Measurements from ENCODE around the gene CACNB1.

CACNB1 gene

GRCh38 chr17:39200070-39200879 is 2.8 kb upstream of the CACNB1 start, which contains the start of gene RPL19:
RPL19 (plus strand) TSS chr17:39200283; CDS start chr17:39200345, 62 bp downstream.
- DNase-seq = peak; percentile 84

DNA sequence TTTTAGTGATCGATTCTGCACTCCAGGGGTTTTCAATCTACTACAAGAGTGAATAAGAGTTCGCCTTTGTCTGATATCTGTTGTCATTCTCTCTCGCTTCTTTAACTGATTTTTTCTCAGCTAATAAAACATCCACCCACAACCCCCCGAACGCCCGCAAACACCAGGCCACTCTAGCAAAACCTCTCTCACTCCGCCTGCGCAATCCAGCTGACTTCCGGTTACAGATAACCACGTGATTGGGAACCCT is 2.3 kb upstream of the CACNB1 start:
- peak; percentile 90 for DNase-seq

- no peak for DNase-seq
Observed at GRCh38 chr17:39198186-39198566, 707 bp upstream of the CACNB1 start.

- peak; percentile 21 for DNase-seq
Observed at GRCh38 chr17:39196808-39197291, 619 bp downstream of the CACNB1 start.

DNA sequence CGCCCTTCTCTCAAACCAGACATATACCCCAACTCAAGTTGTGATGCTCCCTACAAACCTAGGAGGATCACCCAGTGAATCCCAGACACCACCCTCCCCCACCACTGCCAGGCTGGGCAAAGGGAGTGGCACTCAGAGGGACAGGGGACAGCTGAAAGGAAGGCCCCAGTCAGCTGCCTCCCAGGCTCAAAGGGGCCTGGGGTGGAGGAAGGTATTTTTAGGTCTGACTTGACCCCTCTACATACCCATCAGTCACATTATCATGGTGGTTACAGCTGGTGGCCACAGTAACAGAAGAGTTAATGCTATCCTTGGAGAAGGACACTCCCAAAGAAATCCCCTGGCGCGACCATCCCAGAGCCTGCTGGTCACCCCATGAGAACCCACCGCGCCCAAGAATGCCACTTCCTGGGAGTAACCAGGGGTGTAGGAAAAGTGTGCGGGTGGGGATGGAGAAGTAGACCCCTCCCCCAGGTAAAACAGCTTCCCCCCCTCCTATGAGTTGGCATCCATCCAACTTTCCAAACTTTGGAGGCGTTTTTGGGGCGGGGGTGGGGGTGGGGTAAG is 1.1 kb downstream of the CACNB1 start:
- DNase-seq = no peak

GRCh38 chr17:39195568-39196160 is 1.8 kb downstream of the CACNB1 start:
- DNase-seq = peak; percentile 13

DNA sequence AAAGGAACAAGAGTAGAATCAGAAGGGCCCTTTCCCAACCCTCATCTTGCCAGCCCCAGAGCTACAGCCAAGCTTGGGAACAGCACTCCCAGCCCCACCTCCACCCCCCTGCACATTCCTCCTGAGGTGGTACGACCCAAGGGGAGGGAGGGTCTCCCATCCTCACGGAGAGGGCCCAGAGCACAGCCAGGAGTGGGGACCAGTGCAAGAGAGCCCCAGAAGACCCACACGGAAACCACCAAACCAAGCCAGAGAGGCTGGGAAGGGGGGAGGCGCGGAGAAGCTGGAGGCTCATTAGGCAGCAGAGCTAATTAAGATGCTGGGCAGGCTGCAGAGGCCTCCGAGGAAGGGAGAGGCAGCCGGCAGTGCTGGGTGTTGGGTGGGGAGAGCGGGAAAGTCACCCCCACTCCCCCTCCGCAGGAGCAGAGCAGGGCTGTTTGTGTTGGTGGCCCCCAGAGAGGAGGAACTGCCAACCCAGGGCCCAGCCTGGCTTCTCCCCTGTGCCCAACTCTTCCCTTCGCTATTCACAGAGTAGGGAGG is 2.4 kb downstream of the CACNB1 start:
- no peak for DNase-seq

GRCh38 chr17:39194089-39194984 is 3.1 kb downstream of the CACNB1 start:
- DNase-seq = no peak

- no peak for DNase-seq
Observed at GRCh38 chr17:39193346-39193745, 4.1 kb downstream of the CACNB1 start.

DNA sequence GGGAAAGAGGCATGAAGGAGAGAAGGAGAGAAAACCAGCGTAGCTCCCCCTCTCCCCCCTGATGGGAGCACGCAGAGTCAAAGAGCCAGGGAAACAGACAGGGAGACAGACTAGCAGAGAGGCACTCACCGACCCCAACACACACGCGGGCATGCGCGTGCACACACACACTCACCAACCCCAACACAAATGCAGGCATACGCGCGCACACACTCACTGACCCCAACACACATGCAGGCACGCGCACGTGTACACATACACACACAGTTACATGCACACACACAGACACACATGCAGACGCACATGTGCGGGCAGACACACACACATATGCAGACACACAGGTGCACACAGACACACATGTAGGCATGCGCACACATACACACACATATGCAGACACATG is 4.6 kb downstream of the CACNB1 start:
- no peak for DNase-seq

DNA sequence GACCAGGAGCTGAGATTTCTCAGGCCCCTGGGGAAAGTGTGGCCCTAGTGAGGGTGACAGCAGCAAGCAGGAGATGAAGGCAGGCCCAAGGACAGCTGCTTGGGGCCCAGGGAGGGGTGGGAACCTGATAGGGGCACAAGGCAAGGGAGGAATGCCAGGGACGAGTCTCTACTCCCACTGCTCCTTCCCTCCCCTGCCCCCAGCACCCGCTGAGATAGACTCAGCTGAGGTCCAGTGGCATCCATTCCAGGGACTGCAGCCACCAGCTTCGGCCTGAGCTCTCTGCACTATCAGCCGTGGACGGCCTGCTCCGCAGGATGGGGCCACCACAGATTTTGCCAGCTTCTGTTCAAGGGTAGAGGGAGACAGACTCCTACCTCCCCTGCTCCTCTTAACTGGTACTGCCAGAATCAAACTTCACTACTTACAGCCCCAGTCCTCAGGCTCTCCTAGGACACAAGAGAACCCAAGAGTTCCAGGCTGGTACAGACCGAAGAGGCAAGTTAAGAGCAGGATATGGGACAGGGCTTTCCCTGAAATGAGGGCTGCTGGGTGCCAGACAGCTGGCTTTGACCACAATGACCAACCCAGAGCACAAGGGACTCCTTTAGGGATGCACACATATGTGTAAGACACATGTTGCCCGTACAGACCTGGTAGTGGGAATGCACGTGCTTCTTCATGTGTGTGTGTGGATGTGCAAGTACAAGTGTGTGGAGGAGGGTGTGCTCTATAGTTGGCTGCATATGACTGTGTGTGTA is 5.5 kb downstream of the CACNB1 start:
- no peak for DNase-seq

DNA sequence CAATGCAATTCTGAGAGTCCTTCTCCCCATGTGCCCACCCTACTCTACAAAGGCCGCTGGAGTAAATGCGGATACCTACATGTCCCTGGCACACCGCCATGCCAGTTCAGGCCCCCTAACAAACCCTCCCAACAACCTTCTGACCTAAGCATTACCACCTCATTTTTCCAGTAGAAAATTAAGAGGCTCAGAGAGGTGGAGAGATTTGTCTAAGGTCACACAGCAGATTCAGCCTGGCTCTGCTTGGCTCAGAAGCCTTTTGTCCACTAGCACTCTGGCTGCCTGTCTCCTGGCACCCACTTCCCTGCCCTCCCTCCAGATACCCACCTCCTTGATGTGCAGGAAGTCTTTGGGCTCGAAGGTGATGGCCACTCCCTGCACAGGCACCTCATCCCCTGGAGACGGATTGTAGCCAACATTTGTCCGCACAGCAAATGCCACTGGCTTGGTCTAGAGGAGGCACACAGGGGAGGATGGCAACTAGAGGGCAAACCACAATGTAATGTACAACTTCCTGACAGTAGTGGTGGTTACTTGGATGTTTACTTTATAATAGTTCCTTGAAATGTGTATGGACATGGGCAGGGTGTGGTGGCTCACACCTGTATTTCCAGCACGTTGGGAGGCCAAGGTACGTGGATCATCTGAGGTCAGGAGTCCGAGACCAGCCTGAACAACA is 10.2 kb downstream of the CACNB1 start:
- DNase-seq = no peak

DNA sequence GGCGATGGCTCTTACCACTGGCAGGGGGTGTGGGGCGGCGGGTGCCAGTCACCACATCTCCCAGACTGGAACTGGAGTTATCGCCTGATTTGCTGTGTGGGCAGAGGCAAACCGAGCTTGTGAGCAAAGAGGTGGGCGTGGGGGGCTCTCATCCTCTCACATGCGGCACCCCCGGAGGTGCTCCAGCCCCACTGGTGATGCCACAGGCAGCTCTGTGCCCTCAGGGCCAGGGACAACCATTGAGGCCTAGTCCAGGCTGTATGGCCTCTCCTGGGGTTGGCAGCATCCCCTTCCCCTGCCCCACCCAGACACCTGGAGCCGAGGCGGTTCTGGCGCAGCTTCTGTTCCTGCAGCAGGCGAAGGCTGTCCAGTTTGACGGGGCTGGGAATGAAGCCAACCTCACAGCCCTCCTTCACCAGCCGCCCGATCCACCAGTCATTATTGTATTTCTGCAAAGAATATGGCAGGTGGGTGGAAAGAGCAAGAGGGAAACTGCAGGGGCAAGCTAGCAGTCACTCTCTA is 10.9 kb downstream of the CACNB1 start:
- no peak for DNase-seq

- DNase-seq = no peak
Observed at GRCh38 chr17:39183720-39184119, 13.7 kb downstream of the CACNB1 start.

GRCh38 chr17:39183045-39183444 is 14.4 kb downstream of the CACNB1 start:
- DNase-seq = no peak

GRCh38 chr17:39181303-39181702 is 16.2 kb downstream of the CACNB1 start:
- no peak for DNase-seq

- no peak for DNase-seq
Observed at GRCh38 chr17:39178536-39178935, 18.9 kb downstream of the CACNB1 start.

GRCh38 chr17:39177256-39177655 is 20.2 kb downstream of the CACNB1 start:
- no peak for DNase-seq

DNA sequence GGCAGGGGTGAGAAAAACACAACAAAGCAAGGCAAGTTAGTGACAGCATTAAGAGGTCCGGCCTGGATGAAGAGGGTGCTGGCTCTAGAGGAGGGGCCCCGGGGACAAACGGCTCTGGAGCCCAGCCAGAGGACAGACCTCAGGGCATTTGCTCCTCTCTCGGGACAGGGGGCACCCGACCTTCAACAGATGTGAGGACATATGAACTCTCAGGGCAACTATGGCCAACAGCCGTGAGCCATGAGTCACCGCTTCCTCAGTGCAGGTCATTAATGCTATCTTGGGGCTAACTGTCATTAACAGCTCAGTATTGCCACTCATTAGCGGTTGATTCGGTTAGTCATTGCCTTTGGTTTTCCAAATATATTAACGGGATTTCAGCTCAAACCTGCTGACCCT is 21.8 kb downstream of the CACNB1 start:
- no peak for DNase-seq

- DNase-seq = peak; percentile 87
Observed at GRCh38 chr17:39174920-39175694, 22.4 kb downstream of the CACNB1 start.
